Cardiac muscle cell (in vitro differentiated cells and primary cell): ENCODE results near the gene FAM193A. TPM values are rescaled to one million over a fixed set of nuclear protein-coding genes. Genes with fewer than 3 reads are reported as not detected.
A peak's percentile ranks its signal among the peaks of the same experiment; 100 is the strongest.
"Not testable (repeated sequence)": the region's sequence is repeated elsewhere in the genome, so short reads cannot be mapped to it uniquely, and the experiment has no call there.

Experiments used
- DNase-seq, 2 donors: peaks; one replicate each; pipeline versions ENCODE4 v3.0.0 to v3.0.0-alpha.2; 2010 to 2017; ENCODE audit warnings: low read depth in 1 of 2, low spot score in 1 of 2
- H3K27ac ChIP-seq: fragments of 200-600 bp; sonication (generic); 2 replicates; pipeline ENCODE4 v1.5.1; 2016
- H3K27me3 ChIP-seq: fragments of 200-600 bp; sonication (generic); 2 replicates; pipeline ENCODE4 v1.6.0; 2016; ENCODE audit warnings: control low read depth
- H3K36me3 ChIP-seq: fragments of 200-600 bp; sonication (generic); 2 replicates; pipeline ENCODE4 v1.5.1; 2016; ENCODE audit warnings: control low read depth
- H3K4me1 ChIP-seq: fragments of 200-600 bp; sonication (generic); 2 replicates; pipeline ENCODE4 v1.8.1; 2017; ENCODE audit warnings: low read depth, mild to moderate bottlenecking, mixed run types
- H3K4me3 ChIP-seq: fragments of 200-600 bp; sonication (generic); 2 replicates; pipeline ENCODE4 v1.5.1; 2016; ENCODE audit warnings: mild to moderate bottlenecking
- H3K9me3 ChIP-seq: fragments of 200-600 bp; sonication (generic); 2 replicates; pipeline ENCODE4 v1.5.1; 2017; ENCODE audit warnings: low read depth, mild to moderate bottlenecking, control low read depth
- CTCF ChIP-seq: IDR thresholded peaks from 2 replicates; pipeline ENCODE4 v1.5.1; 2012; ENCODE audit warnings: low read depth, mild to moderate bottlenecking, low read length
- polyA plus RNA-seq: library from polyadenylated mRNA; unstranded; fragments of >200 nt; fragmentation: Nextera tagmentation; extraction: Ambion mirVana; gene quantifications from 2 replicates; pipeline ENCODE4 v1.2.1, GENCODE V29; 2016
- total RNA-seq: library from RNA; depleted of rRNA; stranded (reverse); fragments of >200 nt; gene quantifications from 2 replicates; pipeline ENCODE4 v1.2.3, GENCODE V29; 2016

FAM193A gene
- total and polyA plus RNA-seq, 2 experiments from 2014 or later: 12.0 to 34.0 TPM

- Histone ChIP-seq H3K36me3 (peaks cover 14% of the 10 kb centered on the region), H3K4me3 (no peak overlapping the region), H3K4me1 (peaks cover 10% of the 10 kb centered on the region), H3K27me3 (no peaks in the 10 kb centered on the region), H3K9me3 (no peaks in the 10 kb centered on the region), H3K27ac (no peak overlapping the region)
- no peak for TF ChIP-seq CTCF
- no peak for DNase-seq
These were observed 94.3 kb downstream of the FAM193A start for GRCh38 chr4:2630556-2631273.

DNA sequence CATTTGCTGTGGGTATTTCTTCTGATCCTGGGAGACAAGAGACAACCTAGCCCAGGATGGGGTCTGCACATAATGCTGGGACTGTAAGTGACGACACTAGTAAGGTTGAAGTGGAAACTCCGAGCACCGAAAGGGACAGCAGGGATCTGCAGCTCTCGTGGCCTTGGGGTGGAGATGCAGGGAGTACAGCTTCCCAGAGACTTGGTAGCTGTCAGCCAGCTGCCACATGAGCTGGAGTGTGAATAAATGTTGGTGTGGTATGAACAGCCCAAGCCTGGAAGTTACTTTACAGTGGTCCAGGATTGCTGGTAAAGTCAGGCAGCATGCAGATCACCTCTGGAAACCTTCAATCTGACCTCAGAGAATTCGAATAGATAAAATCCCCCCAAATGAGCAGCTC is 97.6 kb downstream of the FAM193A start:
- peak overlapping the region; percentile 67 for H3K27ac ChIP-seq
- H3K27me3 ChIP-seq: no peaks in the 10 kb centered on the region
- no peak overlapping the region for H3K4me3 ChIP-seq
- peaks cover 26% of the 10 kb centered on the region for H3K36me3 ChIP-seq
- H3K4me1 ChIP-seq: peaks cover 10% of the 10 kb centered on the region
- peak in 1 of 2 donors; percentile 68 for DNase-seq
- no peaks in the 10 kb centered on the region for H3K9me3 ChIP-seq
- no peak for TF ChIP-seq CTCF

GRCh38 chr4:2636331-2636730 is 99.9 kb downstream of the FAM193A start:
- no peak for TF ChIP-seq CTCF
- H3K4me3 ChIP-seq: no peak overlapping the region
- H3K27me3 ChIP-seq: no peaks in the 10 kb centered on the region
- H3K36me3 ChIP-seq: peaks cover 35% of the 10 kb centered on the region
- DNase-seq: no peak
- H3K9me3 ChIP-seq: no peaks in the 10 kb centered on the region
- peaks cover 10% of the 10 kb centered on the region for H3K4me1 ChIP-seq
- no peak overlapping the region for H3K27ac ChIP-seq

DNA sequence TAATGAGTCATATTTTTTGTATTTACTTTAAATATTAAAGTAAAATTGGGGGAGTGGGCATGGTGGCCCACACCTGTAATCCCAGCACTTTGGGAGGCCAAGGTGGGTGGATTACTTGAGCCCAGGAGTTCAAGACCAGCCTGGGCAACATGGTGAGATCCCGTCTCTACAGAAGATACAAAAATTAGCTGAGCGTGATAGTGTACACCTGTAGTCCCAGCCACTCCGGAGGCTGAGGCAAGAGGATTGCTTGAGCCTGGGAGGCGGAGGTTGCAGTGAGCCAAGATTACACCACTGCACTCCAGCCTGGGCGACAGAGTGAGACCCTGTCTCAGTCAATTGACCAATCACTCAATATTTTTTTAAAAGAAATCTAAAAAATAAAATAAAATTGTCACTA is 100.5 kb downstream of the FAM193A start:
- not testable (repeated sequence) for H3K27ac ChIP-seq, H3K9me3 ChIP-seq, H3K4me3 ChIP-seq, H3K27me3 ChIP-seq, DNase-seq
- H3K36me3 ChIP-seq: peaks cover 35% of the 10 kb centered on the region
- peaks cover 10% of the 10 kb centered on the region for H3K4me1 ChIP-seq

DNA sequence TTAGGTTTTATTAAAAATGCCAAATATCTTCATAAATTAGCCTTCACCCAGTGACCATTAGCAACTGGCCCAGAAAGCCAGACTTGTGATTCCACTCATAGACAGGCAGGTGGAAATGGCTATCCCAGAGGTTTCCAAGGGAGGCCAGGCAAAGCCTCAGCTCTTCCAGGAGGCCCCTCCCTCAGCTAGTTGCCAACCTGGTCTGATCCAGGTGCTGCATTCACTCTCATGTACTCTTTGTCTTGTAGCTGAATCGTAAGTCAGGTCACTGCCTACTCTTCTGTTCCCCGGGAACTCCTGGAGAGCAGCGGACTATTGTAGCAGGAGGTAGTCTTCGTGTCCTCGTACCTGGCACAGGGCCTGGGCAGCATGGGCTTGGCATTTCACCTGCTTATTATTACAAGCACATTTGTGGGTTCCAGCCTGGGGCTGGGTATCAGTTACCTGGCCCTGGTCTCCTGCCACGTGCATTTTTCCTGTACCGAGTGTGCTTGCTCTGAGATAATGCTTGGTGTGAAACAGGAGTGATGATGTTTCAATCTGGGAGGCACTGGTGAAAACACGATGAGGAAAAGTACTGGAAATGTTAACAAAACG is 101.6 kb downstream of the FAM193A start:
- peaks cover 37% of the 10 kb centered on the region for H3K36me3 ChIP-seq
- no peak for TF ChIP-seq CTCF

DNA sequence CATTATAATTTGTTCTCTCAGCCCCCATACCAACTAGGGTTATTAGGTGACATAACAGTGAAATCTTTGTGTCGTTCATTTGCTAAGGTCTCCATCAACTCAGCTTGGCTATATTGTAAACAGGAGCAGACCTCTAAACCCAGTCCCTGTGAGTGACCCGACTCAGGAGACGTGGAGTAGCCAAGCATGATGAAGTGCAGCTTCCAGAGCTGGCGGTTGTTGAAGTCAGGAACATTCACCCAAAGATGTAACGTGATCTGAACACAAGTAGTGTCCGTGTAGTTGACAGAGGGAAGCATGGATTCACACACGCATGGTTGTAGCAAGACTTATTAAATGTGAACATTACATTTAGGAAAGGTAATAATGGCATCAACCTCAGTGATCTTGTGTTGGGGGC is 102.3 kb downstream of the FAM193A start:
- no peaks in the 10 kb centered on the region for H3K9me3 ChIP-seq
- no peak for TF ChIP-seq CTCF
- DNase-seq: no peak
- no peak overlapping the region for H3K27ac ChIP-seq
- H3K4me3 ChIP-seq: no peak overlapping the region
- peaks cover 39% of the 10 kb centered on the region for H3K36me3 ChIP-seq
- no peaks in the 10 kb centered on the region for H3K27me3 ChIP-seq
- H3K4me1 ChIP-seq: peaks cover 10% of the 10 kb centered on the region

More for the DNA sequence above, 101.6 kb downstream of the FAM193A start:
- H3K27ac ChIP-seq: no peak overlapping the region
- H3K27me3 ChIP-seq: no peaks in the 10 kb centered on the region
- H3K9me3 ChIP-seq: no peaks in the 10 kb centered on the region
- peaks cover 10% of the 10 kb centered on the region for H3K4me1 ChIP-seq
- H3K4me3 ChIP-seq: no peak overlapping the region
- no peak for DNase-seq
